Panc1 (cell line): ENCODE results near the gene BNIP3. TPM values are rescaled to one million over a fixed set of nuclear protein-coding genes. Genes with fewer than 3 reads are reported as not detected.

Experiments
- ATAC-seq: fragments of 200-7000 bp; cut with Tn5 transposase; 2 replicates; pipeline ENCODE4 v1.9.1; 2020; ENCODE audit warnings: mild to moderate bottlenecking, moderate library complexity
- BruUV-seq: library from RNA; stranded (reverse); fragments of 400-500 nt; replicated peaks from 2 replicates; lab custom pipeline; 2021; lab: Mats Ljungman, UMichigan
- CTCF ChIA-PET: fragments of 300-600 bp; sonication (Branson Sonifier 250); formaldehyde crosslinking; loops from one replicate; lab custom pipeline; 2022; ENCODE audit warnings: antibody characterized with exemption; lab: Charles Lee
- POLR2A ChIA-PET: fragments of 300-600 bp; sonication (Branson Sonifier 250); formaldehyde crosslinking; loops from one replicate; lab custom pipeline; 2022; ENCODE audit warnings: antibody characterized with exemption; lab: Charles Lee
- DNase-seq: peaks from one replicate; pipeline ENCODE4 v3.0.0-alpha.2; 2010; ENCODE audit warnings: low read depth, low spot score
- H3K27ac ChIP-seq: 2 replicates; pipeline ENCODE4 v1.5.1; 2011; ENCODE audit warnings: mild to moderate bottlenecking, low read length, inconsistent platforms
- H3K27me3 ChIP-seq: fragments of 200-500 bp; sonication (Bioruptor generic); 2 replicates; pipeline ENCODE4 v1.6.0; 2014; ENCODE audit warnings: low read length, inconsistent platforms; ENCODE audit not compliant: control insufficient read depth, insufficient read depth
- H3K36me3 ChIP-seq: fragments of 200-500 bp; sonication (Bioruptor generic); 2 replicates; pipeline ENCODE4 v1.5.1; 2014; ENCODE audit warnings: inconsistent platforms, mild to moderate bottlenecking, low read length, moderate library complexity; ENCODE audit not compliant: control insufficient read depth, insufficient read depth
- H3K4me1 ChIP-seq: 2 replicates; pipeline ENCODE4 v1.5.1; 2011; ENCODE audit warnings: inconsistent platforms, mild to moderate bottlenecking, low read length, moderate library complexity; ENCODE audit not compliant: control insufficient read depth, insufficient read depth
- H3K4me3 ChIP-seq, 2 experiments: 2 replicates each; pipeline ENCODE4 v1.5.1; 2011 to 2012; ENCODE audit warnings: low read depth in 2 of 2, low read length in 2 of 2, mild to moderate bottlenecking in 2 of 2, inconsistent platforms in 1 of 2, moderate library complexity in 1 of 2
- H3K9me3 ChIP-seq: fragments of 200-500 bp; sonication (Bioruptor generic); 2 replicates; pipeline ENCODE4 v1.5.1; 2014; ENCODE audit warnings: low read depth, mild to moderate bottlenecking, inconsistent platforms, low read length, moderate library complexity; ENCODE audit not compliant: control insufficient read depth, insufficient read depth
- POLR2AphosphoS5 ChIP-seq: IDR thresholded peaks from 2 replicates; pipeline ENCODE4 v1.6.1; 2012; ENCODE audit warnings: mild to moderate bottlenecking, low read depth, low read length, moderate library complexity
- SIN3A ChIP-seq: IDR thresholded peaks from 2 replicates; pipeline ENCODE4 v1.6.1; 2012; ENCODE audit warnings: low read depth, mild to moderate bottlenecking, low read length, moderate library complexity, borderline replicate concordance; ENCODE audit not compliant: insufficient read depth
- TCF7L2 ChIP-seq: IDR thresholded peaks from 2 replicates; pipeline ENCODE4 v1.6.1; 2011; ENCODE audit warnings: mild to moderate bottlenecking, low read depth, low read length, inconsistent platforms
- in situ Hi-C: cut with HindIII; loops from 2 replicates; pipeline ENCODE4 v1.10.0; 2016; ENCODE audit warnings: low sequenced_read_pairs, low pct_unique_long_range_greater_than_20kb
- intact Hi-C: fragments of 100-400 bp; cut with micrococcal nuclease; formaldehyde crosslinking; loops from one replicate; pipeline ENCODE4 v1.10.0; 2022; ENCODE audit not compliant: unreplicated experiment
- total RNA-seq: library from RNA; stranded (reverse); gene quantifications from one replicate; pipeline ENCODE4 v1.2.1, GENCODE V29; 2021; ENCODE audit not compliant: unreplicated experiment
- TF ChIP-seq, protein P1 (sequence below): fragments of 450-650 bp; IDR thresholded peaks from 2 replicates; pipeline ENCODE4 v1.5.1; 2017; ENCODE audit warnings: mild to moderate bottlenecking
- TF ChIP-seq, protein P2 (sequence below), 2 experiments: IDR thresholded peaks; 2 replicates each; pipeline ENCODE4 v1.6.1; 2011 to 2012; ENCODE audit warnings: low read depth in 2 of 2, control low read depth in 1 of 2, low read length in 1 of 2, mild to moderate bottlenecking in 1 of 2, moderate library complexity in 1 of 2; ENCODE audit not compliant: insufficient read depth in 1 of 2

Gene BNIP3
- total RNA-seq, 1 experiment from 2014 or later: 67.8 TPM

DNA sequence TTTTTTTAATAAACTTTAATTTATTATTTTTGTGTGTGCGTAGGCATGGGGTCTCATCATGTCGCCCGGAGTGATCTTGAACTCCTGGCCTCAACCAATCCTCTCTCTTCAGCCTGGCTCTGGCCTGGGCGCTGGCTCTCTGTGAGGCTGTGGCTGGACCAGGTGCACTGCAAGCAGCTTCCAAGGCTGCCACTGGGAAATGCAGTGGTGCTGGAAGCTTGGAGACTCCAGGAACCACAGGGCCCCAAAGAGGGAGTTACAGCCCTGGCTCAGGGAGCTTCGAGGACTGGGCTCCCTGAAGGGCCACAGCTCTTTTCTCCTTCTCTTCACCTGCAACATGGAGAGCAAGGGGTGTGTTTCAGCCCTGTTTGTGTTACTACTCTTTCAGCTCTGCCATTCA lies 36.7 kb upstream of the BNIP3 start:
- no peak for DNase-seq
- Histone ChIP-seq H3K4me3 (no peak overlapping the region), H3K9me3 (no peaks in the 10 kb centered on the region), H3K27me3 (no peaks in the 10 kb centered on the region; the same call in 1 of the 2 replicates), H3K27ac (no peak overlapping the region), H3K4me1 (peaks cover 3% of the 10 kb centered on the region; the same call in 1 of the 2 replicates), H3K36me3 (no peaks in the 10 kb centered on the region)
- ChIA-PET POLR2A (no interaction called here), CTCF (no interaction called here)
- no peak for TF ChIP-seq POLR2AphosphoS5
- TF ChIP-seq, protein P1, sequence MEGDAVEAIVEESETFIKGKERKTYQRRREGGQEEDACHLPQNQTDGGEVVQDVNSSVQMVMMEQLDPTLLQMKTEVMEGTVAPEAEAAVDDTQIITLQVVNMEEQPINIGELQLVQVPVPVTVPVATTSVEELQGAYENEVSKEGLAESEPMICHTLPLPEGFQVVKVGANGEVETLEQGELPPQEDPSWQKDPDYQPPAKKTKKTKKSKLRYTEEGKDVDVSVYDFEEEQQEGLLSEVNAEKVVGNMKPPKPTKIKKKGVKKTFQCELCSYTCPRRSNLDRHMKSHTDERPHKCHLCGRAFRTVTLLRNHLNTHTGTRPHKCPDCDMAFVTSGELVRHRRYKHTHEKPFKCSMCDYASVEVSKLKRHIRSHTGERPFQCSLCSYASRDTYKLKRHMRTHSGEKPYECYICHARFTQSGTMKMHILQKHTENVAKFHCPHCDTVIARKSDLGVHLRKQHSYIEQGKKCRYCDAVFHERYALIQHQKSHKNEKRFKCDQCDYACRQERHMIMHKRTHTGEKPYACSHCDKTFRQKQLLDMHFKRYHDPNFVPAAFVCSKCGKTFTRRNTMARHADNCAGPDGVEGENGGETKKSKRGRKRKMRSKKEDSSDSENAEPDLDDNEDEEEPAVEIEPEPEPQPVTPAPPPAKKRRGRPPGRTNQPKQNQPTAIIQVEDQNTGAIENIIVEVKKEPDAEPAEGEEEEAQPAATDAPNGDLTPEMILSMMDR: no peak
- no peak for TF ChIP-seq SIN3A
- TF ChIP-seq, protein P2, sequence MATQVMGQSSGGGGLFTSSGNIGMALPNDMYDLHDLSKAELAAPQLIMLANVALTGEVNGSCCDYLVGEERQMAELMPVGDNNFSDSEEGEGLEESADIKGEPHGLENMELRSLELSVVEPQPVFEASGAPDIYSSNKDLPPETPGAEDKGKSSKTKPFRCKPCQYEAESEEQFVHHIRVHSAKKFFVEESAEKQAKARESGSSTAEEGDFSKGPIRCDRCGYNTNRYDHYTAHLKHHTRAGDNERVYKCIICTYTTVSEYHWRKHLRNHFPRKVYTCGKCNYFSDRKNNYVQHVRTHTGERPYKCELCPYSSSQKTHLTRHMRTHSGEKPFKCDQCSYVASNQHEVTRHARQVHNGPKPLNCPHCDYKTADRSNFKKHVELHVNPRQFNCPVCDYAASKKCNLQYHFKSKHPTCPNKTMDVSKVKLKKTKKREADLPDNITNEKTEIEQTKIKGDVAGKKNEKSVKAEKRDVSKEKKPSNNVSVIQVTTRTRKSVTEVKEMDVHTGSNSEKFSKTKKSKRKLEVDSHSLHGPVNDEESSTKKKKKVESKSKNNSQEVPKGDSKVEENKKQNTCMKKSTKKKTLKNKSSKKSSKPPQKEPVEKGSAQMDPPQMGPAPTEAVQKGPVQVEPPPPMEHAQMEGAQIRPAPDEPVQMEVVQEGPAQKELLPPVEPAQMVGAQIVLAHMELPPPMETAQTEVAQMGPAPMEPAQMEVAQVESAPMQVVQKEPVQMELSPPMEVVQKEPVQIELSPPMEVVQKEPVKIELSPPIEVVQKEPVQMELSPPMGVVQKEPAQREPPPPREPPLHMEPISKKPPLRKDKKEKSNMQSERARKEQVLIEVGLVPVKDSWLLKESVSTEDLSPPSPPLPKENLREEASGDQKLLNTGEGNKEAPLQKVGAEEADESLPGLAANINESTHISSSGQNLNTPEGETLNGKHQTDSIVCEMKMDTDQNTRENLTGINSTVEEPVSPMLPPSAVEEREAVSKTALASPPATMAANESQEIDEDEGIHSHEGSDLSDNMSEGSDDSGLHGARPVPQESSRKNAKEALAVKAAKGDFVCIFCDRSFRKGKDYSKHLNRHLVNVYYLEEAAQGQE (IDR thresholded peaks at IDR 0.05; ENCODE audit: insufficient read depth in 1 of 2, low read depth in 2 of 2, low read length in 1 of 2): no peak
- no peak for TF ChIP-seq TCF7L2
- intact Hi-C loops: no loop called here
- no peak for ATAC-seq
- BruUV-seq: no TSS peak
- in situ Hi-C loops: no loop called here

DNA sequence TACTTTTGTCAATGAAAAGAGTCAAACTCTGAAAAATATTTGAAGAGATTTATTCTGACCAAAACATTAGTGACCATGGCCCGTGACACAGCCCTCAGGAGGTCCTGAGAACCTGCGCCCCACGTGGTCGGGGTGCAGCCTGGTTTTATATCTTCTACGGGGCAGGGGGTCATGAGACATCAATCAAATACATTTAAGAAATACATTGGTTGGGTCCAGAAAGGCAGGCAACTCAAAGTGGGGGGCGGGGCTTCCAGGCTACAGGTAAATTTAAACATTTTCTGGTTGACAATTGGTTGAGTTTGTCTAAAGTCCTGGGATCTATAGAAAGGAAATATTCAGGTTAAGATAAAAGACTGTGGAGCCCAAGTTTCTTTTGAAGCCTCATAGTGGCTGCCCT lies 34.8 kb upstream of the BNIP3 start:
- no TSS peak for BruUV-seq
- CTCF ChIA-PET: no interaction called here
- TF ChIP-seq, protein P2 (IDR thresholded peaks at IDR 0.05; ENCODE audit: insufficient read depth in 1 of 2, low read depth in 2 of 2, low read length in 1 of 2): no peak
- TF ChIP-seq TCF7L2 (no peak), POLR2AphosphoS5 (no peak), SIN3A (no peak)
- TF ChIP-seq, protein P1: no peak
- H3K9me3 ChIP-seq: no peaks in the 10 kb centered on the region
- H3K4me1 ChIP-seq: no peaks in the 10 kb centered on the region
- DNase-seq (no peak), ATAC-seq (no peak)
- in situ Hi-C loops (no loop called here), intact Hi-C loops (no loop called here)
- H3K27ac ChIP-seq: no peak overlapping the region
- no peak overlapping the region for H3K4me3 ChIP-seq
- peaks cover 5% of the 10 kb centered on the region; the same call in 1 of the 2 replicates for H3K27me3 ChIP-seq
- POLR2A ChIA-PET: no interaction called here
- H3K36me3 ChIP-seq: no peaks in the 10 kb centered on the region
